Activated gamma-delta T cell (primary cell): ENCODE results near the gene MAG.

ENCODE experiments used
- DNase-seq: peaks from one replicate; lab custom pipeline; 2025; lab: John Stamatoyannopoulos, UW

The MAG gene

GRCh38 chr19:35299523-35300338, 7.8 kb downstream of the MAG start:
- DNase-seq, result no peak

GRCh38 chr19:35300339-35300649, 8.3 kb downstream of the MAG start:
- DNase-seq, result no peak

DNA sequence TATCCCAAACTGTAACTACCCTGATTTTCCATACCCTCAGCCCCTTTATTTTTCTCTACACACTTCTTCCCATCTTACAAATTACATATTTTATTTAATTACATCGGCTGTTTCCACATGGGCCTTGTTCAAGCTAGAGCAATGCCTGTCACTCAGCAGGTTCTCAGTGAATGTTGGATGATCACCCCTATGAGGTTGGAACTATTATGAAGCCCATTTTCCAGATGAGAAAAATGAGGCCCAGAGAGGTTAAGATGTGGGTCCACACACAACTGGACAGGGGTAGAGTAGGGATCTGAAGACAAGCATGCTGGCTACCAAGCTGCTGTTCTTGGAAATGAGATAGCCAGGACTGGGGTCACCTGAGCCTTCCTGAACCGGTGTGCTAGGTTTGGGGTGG, 10.0 kb downstream of the MAG start:
- DNase-seq, result no peak

GRCh38 chr19:35302446-35302845, 10.5 kb downstream of the MAG start:
- no peak for DNase-seq

DNA sequence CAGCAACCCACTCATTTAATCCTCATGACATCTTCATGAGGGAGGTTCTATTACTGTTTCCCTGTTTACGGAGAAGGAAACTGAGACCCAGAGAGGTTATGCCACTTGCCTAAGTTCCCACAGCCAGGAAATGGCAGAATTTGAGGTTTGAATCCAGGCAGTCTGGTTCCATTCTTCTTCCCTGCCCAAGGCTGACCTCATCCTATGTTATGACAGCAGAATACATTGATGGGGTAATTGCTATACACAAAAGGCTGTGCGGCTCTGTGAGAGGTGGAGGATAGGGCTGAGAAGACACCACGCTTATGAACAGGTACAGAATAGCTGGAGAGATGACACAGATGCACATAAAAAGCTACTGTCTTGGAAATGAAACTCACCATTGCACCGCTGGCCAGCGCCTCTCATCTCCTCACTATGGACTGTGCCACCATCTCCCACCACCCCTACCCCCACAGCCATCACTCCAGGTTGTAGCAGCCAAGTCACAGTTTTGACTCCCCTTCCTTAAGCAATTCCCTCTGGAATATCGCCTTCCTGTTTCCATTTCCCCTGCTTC, 11.5 kb downstream of the MAG start:
- DNase-seq, result no peak

- no peak for DNase-seq
Measured at GRCh38 chr19:35304036-35304435, 12.1 kb downstream of the MAG start.

DNA sequence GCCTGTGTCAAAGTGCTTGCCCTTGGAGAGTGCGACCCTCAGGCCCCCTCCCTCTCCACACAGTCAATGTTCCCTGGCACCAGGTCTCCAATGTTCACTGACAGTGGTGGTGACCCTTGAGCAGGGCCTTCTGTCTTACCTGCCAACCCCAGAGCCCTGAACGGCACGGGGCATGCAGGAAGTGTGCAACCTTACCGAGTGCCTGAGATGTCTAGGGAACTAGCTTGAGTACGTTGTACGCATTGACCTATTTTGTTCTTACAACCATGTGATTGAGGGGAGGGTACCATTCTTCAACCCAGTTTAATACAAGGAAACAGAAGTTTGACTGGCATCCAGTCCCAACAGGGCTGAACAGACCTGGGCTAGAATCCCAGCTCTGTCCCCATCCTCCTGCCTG, 13.2 kb downstream of the MAG start:
- DNase-seq, result no peak

- DNase-seq, result no peak
Measured at GRCh38 chr19:35306473-35307246, 14.7 kb downstream of the MAG start.

DNA sequence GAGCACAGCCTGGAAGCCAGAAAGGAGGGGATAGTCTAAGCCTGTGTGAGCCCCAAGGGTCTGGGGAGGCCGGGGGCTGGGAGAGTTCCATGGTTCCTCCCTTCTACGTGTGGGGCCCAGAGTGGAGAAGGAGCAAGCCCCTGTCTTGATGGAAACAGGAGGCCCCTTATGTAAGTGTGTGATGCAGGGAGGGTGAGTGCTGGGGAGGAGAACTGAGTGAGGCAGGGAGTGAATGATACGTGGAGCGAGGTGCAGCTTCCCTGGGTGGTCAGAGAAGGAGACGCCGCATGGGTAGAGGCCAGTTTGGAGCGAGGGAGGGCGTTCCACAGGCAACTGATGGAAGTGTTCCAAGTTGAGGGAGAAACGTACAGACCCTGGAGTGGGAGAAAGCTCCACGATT, 16.0 kb downstream of the MAG start:
- no peak for DNase-seq

- no peak for DNase-seq
Measured at GRCh38 chr19:35308910-35309309, 16.9 kb downstream of the MAG start.

DNA sequence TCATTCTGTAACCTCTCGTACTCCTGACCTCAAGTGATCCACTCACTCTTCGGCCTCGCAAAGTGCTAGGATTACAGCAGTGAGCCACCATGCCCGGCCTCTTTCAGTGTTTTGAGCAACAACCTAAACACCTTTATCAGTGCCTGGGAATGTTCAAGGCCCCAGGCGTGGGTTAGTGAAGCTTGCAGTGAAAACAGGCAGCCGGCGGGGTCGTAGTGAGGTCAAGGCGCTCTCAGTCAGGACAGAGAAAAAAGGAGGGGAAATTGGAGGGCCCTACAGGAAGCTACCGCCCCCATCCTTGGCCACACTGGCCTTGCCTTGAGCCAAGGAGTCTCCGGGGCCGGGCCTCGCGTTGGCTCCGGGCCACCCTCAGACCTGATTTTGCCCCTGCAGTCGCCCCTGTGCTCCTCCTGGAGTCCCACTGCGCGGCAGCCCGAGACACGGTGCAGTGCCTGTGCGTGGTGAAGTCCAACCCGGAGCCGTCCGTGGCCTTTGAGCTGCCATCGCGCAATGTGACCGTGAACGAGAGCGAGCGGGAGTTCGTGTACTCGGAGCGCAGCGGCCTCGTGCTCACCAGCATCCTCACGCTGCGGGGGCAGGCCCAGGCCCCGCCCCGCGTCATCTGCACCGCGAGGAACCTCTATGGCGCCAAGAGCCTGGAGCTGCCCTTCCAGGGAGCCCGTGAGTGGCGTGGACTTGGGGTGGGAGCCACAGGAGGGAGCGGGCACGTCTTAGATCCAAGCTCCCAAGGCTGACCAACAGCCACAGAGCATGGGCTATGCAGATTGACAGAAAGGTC, 17.7 kb downstream of the MAG start:
- no peak for DNase-seq

DNA sequence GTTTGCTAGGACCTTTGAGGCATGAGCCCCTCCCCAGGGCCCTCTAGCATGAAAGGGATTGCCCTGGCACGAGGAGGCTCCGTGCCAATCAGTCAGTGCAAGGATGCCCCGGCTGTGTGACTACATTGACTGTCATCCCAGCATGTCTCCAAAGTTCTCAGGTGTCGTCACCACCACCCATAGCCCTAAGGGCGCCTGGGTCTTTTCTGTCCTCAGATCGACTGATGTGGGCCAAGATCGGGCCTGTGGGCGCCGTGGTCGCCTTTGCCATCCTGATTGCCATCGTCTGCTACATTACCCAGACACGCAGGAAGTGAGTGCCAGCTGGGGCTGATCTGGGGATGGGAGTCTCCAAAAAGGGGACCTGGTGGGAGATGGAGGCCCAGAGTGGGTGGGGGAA, 18.4 kb downstream of the MAG start:
- DNase-seq, result no peak

DNA sequence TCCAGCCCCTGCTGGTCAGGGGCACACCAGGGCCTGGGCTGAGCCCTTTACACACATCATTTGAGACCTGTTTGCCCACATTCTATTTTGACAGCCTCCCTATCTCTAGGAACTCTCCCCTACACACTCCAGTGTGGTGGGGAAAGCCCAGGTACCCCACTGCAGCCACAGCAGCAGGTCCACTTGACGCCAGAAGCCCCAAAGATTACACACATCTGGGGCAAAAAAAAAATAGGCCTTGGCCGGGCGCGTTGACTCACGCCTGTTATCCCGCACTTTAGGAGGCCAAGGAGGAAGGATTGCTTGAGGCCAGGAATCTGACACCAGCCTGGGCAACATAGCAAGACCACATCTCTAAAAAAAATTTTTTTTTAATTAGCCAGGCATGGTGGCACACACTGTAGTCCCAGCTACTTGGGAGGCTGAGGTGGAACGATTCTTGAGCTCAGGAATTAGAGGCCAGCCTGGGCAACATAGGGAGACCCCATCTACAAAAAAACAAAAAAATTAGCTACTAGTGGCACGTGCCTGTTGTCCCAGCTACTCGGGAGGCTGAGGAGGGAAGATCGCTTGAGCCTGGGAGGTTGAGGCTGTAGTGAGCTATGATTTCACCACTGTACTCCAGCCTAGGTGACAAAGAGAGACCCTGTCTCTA, 19.0 kb downstream of the MAG start:
- no peak for DNase-seq

GRCh38 chr19:35311901-35312665, 20.1 kb downstream of the MAG start:
- DNase-seq, result no peak

GRCh38 chr19:35313587-35313986, 21.6 kb downstream of the MAG start:
- no peak for DNase-seq

DNA sequence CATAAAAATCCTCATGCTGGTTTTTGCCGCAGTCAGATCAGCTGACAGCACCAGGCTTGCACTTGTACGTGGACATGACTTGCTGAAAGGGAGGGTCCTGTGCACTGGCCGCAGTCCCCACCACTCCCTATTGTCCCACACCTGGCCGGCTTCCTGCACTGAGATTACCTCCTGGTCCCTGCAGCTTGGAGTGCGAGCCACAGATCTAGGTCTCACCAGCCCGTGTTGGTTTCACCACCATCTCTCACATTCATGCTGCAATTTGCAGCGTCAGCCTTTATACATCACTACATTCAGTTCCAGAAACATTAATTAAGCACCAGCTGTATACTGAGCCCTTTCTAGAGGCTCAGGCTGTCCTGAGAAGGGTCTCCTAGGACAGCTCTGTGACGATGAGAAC, 22.1 kb downstream of the MAG start:
- no peak for DNase-seq

GRCh38 chr19:35314858-35315470, 23.0 kb downstream of the MAG start:
- no peak for DNase-seq

DNA sequence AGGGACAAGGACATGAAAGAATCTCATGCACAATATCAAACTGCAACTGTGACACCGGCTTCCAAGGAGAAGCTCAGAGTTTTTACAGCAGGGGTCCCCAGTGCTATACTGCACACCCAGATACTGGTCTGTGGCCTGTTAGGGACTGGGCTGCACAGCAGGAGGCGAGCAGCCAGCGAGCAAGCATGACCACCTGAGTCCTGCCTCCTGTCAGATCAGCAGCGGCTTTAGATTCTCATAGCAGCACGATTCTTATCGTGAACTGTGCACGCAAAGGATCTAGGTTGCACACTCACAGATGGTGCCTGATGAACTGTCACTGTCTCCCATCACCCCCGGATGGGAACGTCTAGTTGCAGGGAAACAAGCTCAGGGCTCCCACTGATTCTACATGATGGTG, 23.9 kb downstream of the MAG start:
- no peak for DNase-seq

DNA sequence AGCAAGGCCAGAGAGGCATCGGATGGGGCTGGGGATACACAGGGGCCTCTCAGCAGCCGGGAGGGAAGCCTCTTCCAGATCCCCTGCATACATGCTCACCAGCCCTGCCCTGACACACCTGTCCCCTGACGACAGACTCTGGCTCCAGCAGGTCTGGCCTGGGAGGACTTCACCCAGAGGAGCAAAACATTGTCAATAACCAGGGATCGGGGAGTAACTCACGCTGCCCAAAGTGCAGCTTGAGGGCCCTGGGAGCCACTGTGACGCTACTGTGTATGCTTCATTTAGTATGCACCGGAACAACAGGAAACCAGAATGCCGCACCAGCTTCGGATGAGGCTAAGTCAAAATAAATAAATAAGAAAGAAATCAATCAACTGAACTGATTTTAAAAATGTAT, 24.6 kb downstream of the MAG start:
- no peak for DNase-seq

GRCh38 chr19:35317464-35318043, 25.6 kb downstream of the MAG start:
- no peak for DNase-seq
